NCI-H2196 (cell line): ENCODE data around the gene IGFBP2.
A peak's percentile ranks its signal among the peaks of the same experiment; 100 is the strongest.

ENCODE experiments used
- DNase-seq: peaks from one replicate; lab custom pipeline; 2025; ENCODE audit not compliant: unreplicated experiment; lab: John Stamatoyannopoulos, UW

Gene IGFBP2

DNA sequence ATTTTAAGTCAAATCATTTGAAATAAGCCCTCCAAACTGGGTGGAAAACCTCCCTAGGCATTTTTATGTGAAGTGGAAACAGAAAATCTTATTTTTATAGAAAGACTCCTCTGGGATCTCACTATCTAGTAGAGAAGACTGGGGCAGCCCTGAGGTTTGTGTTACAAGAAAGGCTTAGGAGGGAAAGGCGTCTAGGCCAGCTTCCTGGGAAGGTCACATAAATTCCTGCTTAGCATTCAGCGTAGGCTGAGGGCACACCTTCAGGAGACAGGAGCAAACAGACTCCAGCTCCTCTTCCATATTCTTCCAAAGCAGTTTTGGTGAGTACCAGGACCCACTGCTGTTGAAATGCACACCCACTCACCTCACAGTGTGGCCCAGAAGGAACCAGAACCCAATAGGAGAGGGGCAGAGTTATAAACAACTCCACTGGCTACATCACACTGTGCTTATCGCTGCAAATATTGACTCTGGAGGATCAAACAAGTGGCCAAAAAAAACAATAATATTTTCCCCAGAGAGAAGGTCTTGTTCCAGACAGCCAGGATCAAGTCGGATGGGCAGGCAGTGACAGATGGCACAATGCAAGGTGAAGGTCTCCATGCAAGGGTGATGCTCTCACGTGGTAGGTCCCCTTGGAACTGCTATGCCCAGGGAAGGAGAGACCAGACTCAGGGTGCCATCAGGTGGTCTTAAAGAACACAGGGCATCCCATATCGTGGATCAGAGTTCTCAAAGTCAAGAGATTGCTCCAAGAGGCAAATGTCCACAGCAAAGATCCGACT, 17.7 kb upstream of the IGFBP2 start:
- DNase-seq = no peak

DNA sequence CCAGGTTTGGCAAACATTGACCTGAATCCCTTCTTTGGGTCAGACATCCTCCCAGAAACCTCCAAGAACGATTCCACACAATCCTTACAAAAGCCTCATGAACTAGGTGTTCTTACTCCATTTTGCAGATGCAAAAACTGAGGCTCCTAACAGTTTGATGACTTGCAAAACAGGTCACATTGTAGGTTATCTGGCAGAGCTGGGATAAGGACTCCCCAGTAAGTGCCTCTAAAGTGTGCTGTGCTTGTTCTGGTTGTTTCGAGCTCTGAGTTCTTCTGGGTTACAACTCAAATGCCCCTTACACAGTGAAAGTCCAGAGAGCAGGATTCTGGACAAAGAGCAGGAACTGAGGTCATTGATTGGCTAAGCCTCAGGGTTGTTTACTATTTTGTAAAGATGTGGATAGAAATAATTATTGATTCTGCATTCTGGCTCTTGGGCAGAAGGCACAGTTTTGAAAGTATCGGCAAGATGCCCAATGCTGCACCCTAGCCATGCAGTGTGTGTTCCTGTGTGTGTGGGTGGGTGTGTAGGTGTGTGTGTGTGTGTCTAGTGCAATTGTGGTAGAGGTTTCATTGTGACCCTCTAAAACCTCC, 17.0 kb upstream of the IGFBP2 start:
- no peak for DNase-seq

DNA sequence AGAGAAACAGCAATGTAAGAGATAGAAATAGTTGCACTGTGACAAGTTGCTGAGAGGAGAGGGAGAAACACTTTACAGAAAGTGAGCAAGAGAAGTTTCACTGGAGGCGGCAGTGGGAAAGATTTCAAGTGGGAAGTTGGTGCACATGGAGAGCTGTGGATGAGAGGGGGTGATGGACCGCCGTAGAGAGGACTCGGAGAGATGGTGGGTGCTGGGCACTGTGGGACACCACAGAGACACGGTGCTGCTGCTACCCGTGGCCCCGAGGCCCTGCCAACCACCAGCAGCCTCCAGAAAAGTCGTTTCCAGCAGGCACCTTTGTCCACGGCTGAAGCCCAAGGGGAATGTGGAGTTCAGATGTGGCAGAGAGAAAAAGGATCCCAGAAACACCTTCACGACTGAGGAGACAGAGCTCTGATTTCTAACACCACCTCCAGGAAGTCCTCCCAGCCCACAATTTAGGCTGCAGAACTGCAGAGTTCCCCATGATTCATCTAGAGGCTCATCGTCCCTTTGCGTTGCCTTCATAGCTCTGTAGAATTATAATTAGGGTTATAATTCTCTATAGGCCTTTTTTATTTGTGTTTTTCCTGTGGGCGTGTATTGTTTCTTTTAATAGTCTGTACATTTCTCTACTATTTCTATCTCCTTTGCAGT, 15.9 kb upstream of the IGFBP2 start:
- no peak for DNase-seq

DNA sequence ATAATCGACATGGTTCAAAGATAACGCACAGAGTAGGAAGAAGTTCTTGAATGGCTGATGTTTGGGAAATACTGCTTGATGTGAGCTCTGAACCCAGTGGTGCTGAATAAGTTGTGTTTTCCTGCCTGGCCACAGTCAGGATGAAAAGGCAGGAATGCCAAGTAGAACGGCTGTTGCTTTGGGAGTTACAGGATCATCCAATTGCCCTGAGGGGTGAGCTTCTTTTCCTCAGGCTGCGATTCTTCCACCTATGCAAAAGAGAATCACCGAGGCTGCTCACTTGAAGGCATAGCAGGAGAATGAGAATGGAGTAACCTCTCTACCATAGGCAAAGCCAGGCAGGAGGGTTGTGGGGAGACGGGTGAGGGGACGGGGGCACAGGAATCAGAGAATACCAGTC, 14.4 kb upstream of the IGFBP2 start:
- no peak for DNase-seq

DNA sequence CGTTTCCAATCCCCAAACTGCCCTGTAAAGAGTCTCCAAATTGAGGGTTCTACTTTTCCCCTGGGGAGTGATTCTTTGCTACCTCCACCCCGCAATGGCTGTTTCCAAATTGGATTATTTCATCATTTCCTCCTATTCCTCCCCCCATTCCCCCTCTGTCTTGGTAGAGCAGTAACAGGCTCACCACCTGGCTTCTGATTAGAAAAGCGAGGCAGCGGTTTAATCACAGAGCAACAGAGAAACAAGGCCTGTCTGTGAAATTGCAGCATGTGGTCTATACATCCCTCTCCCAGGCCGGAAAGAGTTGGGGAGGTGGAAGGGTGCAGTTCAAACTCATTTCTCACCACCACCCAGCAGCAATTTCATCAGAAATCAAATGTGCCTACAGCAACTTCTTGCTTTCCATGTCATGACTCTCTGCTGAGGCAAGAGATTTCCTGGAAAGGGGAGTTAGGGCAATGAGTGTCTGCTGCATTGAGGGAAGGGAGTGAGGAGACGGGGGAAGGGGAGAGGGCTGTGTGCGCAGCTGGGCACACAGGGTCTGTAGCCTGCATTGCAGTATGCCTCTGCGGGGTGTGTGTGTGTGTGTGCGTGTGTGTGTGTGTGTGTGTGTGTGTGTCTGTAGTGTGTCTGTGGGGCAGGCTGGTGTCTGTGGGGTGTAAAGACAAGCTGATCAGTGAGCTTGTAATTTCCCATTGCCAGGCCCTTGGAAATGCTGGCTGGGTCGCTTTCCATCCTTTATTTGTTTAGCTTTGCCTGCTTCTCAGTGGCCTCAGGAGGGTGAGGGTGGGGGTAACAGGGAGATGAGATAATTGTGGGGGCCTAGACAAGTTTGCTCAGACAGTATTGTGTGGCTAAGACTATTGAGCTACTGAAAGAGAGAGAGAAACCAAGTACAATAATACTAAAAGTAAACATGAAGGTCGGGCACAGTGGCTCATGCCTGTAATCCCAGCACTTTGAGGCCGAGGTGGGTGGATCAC, 13.5 kb upstream of the IGFBP2 start:
- peak; percentile 61 for DNase-seq

DNA sequence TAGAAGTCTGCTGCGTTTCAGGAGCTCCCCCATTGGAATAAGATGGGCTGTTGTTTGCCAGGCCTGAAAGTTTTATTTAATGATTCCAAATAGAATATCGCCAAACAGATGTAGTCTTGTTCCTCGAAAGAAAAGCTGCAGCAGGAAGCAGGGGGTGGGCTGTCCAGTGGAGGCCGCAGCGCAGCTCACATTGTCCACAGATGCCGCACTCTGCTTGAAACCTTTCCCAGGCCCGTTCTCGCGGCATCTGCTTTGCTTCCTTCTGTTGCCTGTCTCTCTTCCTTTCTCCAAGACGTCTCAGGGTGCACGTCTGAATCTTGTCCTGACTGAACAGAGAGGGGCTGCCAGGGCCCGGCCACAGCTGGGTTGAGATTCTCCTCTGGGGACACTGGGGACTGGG, 12.4 kb upstream of the IGFBP2 start:
- DNase-seq = no peak

DNA sequence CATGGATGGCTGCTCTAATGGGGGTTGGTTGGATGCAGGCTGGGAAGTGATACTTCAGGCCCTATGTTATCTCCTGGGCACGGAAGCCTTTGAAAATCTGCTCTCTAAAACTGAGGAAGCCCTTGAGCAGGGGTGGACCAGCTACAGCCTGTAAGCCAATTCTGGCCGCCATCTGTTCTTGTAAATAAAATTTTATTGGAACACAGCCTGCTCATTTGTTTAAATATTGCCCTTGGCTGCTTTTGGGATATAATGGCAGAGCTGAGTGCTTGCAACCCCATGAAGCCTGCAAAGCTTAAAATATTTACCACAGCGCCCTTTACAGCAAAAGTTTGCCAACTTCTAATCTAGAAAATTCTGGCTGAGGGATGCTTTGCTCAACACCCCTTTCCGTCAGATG, 11.9 kb upstream of the IGFBP2 start:
- DNase-seq = peak; percentile 28

DNA sequence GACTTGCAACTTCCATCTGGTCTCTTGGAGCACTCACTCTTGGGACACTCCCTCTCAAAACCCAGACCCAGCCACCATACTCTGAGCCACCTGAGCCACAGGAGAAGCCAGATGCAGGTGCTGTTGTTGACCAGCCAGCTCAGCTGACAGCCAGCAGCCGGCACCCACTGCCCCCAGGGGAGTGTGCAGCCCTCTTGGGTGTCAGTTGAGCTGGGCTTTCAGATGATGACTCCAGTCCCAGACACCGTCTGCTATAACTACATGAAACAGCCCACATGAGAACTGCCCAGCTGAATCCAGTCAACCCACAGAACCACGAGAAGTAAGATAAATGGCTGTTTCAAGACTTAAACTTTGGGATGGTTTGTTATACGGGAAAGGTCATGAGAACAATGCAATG, 10.7 kb upstream of the IGFBP2 start:
- DNase-seq = no peak

DNA sequence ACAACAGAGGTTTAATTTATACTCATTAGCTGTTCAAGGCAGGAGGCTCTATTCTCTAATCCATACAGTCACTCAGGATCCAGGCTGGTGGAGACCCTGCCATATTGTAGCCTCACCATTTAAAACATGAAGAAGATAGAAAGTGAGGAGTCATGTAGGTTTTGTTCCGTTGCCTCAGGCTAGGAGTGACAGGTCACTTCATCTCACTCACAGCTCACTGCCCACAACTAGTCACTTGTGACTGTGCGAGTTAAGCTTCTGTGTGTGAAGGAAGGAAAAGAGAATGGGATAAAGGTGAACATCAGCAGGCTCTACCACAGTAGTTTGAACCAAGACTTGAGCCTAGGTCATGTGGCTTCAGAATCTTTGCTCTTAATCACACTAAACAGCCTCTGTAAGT, 9.0 kb upstream of the IGFBP2 start:
- no peak for DNase-seq

DNA sequence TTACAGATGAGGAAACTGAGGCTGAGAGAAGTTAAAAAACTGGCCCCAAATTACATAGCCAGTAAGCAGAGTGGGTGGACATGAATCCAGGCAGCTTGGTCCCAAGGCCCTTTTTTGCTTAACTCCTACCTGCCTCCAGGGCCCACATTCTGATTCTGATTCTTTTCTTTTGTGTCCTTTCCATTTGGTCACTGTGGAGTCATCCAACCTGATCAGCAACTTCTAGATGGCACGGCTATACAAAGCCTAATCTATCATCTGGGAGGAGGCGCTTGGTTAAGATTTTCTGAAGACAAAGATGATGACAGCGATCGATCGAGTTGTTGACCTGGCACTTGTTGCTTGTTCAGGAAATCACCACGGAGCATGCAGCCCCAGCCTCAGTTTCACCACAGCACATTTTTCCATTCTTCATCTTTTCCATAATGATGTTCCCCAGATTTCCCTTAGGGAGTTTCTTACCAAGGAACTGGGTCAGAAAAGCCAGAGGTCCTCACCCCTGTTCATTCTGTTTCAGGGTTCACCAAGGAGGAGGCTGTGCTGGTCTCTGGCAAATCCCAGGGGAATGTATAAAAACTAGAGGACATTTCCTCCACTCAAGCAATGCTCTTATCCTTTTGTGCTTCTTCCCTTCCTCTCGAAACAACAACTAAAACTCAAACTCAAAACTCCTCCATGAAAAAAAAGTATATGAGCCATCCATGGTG, 6.9 kb upstream of the IGFBP2 start:
- no peak for DNase-seq

DNA sequence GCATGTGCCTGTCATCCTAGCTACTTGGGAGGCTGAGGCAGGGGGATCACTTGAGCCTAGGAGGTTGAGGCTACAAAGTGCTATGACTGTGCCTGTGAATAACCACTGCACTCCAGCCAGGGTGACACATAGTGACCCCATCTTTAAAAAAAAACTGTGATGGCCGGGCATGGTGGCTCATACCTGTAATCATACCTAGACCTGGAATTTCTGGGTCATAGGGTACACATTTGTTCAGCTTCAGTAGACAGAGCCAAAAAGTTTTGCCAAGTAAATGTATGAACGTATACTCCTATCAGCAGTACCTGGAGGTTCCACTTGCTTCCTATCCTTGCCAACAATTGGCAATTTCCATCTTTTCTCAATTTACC, 6.4 kb upstream of the IGFBP2 start:
- no peak for DNase-seq

DNA sequence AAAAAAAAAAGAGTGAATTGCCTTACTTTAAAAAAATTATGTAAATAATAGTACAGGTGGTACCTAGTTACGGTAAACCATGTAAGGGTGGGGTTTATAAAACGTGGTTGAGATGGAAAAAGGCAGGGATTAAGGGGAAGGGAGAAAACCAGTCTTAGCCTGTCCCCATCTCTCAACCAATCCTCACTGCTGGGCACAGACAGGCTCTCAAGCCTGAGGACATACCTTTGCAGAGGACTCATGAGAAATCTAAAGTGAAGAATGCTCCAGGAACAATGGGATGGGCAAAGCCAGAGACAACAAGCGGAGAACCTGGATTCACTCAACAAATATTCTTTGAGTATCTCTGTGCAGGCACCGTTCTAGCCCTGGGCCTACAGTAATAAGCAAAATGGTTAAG, 3.4 kb upstream of the IGFBP2 start:
- DNase-seq = no peak

DNA sequence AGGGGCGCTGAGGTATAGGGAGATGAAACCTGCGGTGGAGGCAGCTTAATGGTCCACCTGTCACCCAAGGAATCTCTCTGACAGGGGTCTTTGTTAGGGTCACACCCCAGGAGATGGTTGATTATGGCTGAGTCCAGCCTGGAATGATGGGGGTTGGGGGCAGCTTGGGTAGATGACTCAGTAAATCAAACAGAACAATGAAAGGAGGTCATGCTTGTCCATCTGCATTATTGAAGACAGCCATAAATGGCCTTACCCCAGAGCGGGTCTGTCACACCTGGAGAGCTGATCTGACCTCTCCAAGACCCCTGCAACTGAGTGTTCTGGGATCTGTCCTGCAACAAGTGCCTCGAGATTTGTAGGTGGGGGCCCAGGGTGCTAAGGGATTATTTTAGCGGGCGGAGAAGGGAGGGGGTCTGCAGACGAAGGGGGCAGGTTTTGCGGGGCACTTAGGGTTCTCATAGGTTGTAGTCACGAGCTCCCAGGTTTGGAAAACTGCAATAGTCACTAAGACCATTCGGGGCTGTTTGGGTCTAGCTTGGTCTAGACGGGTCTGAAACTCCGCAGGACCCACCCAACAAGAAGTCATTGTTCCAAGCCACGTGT, 771 bp upstream of the IGFBP2 start:
- DNase-seq = no peak

DNA sequence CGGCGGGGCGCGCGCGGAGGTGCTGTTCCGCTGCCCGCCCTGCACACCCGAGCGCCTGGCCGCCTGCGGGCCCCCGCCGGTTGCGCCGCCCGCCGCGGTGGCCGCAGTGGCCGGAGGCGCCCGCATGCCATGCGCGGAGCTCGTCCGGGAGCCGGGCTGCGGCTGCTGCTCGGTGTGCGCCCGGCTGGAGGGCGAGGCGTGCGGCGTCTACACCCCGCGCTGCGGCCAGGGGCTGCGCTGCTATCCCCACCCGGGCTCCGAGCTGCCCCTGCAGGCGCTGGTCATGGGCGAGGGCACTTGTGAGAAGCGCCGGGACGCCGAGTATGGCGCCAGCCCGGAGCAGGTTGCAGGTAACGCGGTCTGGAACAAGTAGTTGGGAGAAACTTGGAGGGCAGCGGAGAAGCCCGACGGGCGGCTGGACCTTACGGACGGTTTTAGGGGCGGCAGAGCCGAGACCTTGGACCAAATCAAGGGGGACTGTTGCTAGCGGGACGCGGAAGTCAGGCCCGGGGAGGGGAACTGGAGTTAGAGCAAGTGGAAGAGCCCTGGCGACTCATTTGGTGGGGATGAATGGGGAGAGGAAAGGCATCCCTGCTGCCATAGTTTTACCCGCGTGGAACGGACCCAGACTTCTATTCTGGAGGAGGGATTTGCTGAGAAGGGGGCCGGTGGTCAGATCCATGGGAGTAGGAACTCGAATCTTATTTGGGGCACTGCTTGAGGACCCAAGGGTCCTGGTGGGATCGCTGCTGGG, 573 bp downstream of the IGFBP2 start:
- DNase-seq = no peak

DNA sequence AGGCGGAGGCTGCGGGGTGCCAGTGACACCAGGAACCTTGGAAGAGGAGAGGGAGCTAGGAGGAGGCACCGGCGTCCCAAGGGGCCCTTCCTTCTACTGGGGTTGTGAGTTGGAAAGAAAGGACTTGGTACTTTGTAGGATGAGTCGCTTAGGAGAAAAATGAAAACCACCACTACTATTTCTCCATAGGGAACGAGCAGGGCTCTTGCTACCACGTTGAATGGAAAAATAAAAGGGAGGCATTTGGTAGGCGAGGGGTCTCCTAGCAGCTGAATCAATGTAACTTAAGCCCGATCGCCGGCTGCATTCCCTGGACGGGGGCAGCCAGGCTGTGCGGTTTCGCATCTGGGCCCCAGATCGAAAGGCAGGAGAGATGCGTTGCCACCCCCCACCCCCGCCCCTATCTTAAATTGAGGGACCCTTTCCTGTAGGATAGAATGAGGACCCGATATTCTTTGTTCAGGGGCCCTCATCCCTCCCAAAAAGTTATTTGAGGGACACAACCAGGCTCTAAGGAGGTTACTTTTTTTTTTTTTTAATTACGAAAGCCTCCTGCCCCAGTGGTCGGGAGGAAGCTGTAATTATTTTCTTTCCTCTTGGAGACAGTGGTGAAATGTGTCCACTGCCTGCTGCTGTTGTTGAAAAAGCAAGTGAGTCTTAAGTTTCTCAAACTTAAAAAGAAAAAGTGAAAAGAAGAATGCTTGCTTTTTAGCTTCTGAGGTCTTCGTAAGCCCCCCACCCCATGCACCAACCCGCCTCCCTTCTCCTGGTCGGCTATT, 1.3 kb downstream of the IGFBP2 start:
- no peak for DNase-seq

DNA sequence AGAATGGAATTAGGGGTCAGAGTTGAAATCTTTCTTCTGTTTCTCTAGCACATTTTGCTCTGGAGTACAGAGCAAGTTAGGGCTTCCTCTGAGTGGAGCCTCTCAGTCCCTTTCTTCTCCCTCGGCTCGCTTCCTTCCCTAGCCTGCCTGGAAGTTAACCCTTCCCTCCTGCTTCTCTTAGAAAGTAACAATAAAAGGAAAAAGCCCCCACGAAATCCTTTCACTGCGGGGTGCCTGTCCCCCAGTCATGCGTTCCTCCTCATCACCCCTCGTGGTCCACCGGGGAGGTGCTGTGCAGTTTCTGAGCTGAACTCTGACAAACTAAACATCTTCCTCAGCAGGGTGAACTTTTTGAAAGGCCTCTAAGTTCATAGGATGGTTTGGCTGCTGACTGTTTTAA, 2.0 kb downstream of the IGFBP2 start:
- no peak for DNase-seq

DNA sequence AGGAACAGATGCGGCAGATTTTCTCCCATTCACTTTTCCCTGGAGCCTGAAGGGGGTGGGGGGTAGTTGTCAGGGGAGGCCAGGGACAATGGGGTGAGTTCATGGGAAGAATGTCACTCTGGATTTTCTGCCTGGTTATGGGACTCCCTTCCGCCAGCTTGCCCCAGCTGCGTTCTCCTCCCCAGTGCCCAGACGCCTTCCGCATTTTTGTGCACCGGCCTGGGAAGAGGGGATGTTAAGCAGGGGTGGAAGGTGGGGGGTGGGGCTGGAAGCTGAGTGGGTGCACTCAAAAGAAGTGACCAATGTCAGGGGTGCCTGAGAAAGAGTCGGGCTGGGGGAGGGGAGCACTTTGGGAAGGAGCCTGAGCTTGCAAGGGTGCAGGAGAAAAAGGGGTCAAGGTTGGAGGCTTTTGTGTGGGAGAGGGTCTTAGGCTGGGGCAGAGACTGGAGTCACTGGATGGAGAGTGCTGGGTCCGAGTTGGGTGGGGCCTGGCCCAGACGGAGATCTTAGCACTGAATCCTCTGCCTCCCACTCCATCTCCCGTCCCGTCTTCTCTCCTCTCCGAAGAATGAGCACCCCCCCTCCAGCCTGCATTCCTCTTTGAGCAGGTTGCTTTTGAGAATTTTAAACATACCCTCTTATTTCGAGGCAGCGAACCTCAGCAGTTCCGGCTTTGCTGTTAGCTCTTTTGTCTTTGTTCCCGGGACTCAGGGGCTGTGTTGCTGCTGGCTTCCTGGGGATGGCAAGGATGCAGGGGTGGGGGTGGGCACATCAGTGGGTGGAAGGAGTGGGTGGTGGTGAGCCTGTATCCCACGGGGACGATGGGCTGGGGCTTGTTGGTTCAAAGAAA, 2.7 kb downstream of the IGFBP2 start:
- no peak for DNase-seq
